Neuronal stem cell (in vitro differentiated cells): Measurements from ENCODE around the gene CACNA1H.
A peak's percentile ranks its signal among the peaks of the same experiment; 100 is the strongest.

Experiments
- DNase-seq: peaks from one replicate; pipeline ENCODE4 v3.0.0-alpha.2; 2013; ENCODE audit warnings: low spot score
- H2AFZ ChIP-seq: one replicate; pipeline ENCODE4 v1.6.1; 2013; ENCODE audit warnings: mild to moderate bottlenecking, low read length, inconsistent platforms
- H2AK5ac ChIP-seq: 2 replicates; pipeline ENCODE4 v1.6.1; 2013; ENCODE audit warnings: low read depth, mild to moderate bottlenecking, inconsistent platforms, low read length, moderate library complexity, mixed read lengths
- H2BK120ac ChIP-seq: 2 replicates; pipeline ENCODE4 v1.6.1; 2013; ENCODE audit warnings: low read depth, mild to moderate bottlenecking, inconsistent platforms, low read length, moderate library complexity, mixed read lengths
- H2BK12ac ChIP-seq: one replicate; pipeline ENCODE4 v1.6.1; 2013; ENCODE audit warnings: low read length, inconsistent platforms
- H2BK15ac ChIP-seq: 2 replicates; pipeline ENCODE4 v1.6.1; 2013; ENCODE audit warnings: mild to moderate bottlenecking, low read length, inconsistent platforms, mixed read lengths
- H2BK5ac ChIP-seq: one replicate; pipeline ENCODE4 v1.6.1; 2013; ENCODE audit warnings: inconsistent platforms, mild to moderate bottlenecking, low read length, moderate library complexity
- H3K14ac ChIP-seq: one replicate; pipeline ENCODE4 v1.6.1; 2013; ENCODE audit warnings: low read length, inconsistent platforms
- H3K18ac ChIP-seq: 2 replicates; pipeline ENCODE4 v1.6.1; 2013; ENCODE audit warnings: low read length, inconsistent platforms
- H3K23ac ChIP-seq: 2 replicates; pipeline ENCODE4 v1.6.1; 2013; ENCODE audit warnings: low read depth, mild to moderate bottlenecking, mixed read lengths, low read length, inconsistent platforms; ENCODE audit not compliant: poor library complexity
- H3K27ac ChIP-seq: replicated peaks from 3 replicates; pipeline ENCODE4 v1.5.1; 2013; ENCODE audit warnings: low read length, inconsistent platforms
- H3K27me3 ChIP-seq, 3 experiments: 2 replicates each; pipeline ENCODE4 v1.6.1; 2013; ENCODE audit warnings: low read length in 3 of 3, mild to moderate bottlenecking in 2 of 3, inconsistent platforms in 1 of 3, low read depth in 1 of 3, mixed read lengths in 1 of 3, moderate library complexity in 1 of 3; ENCODE audit not compliant: control insufficient read depth in 3 of 3, insufficient read depth in 3 of 3
- H3K36me3 ChIP-seq, 2 donors: replicated peaks in 1 of 2; 2 replicates each; pipeline ENCODE4 v1.6.1; 2013; ENCODE audit warnings: low read length in 2 of 2; ENCODE audit not compliant: control insufficient read depth in 2 of 2, insufficient read depth in 2 of 2
- H3K4ac ChIP-seq: 2 replicates; pipeline ENCODE4 v1.6.1; 2013; ENCODE audit warnings: inconsistent platforms, mild to moderate bottlenecking, low read length, moderate library complexity
- H3K4me1 ChIP-seq, 2 donors: 1 replicate in 1 of 2; 2 replicates in 1 of 2; pipeline ENCODE4 v1.6.1; 2013; ENCODE audit warnings: low read length in 2 of 2, low read depth in 1 of 2; ENCODE audit not compliant: control insufficient read depth in 2 of 2, insufficient read depth in 1 of 2
- H3K4me2 ChIP-seq: one replicate; pipeline ENCODE4 v1.6.1; 2013; ENCODE audit warnings: mild to moderate bottlenecking, low read length, inconsistent platforms; ENCODE audit not compliant: insufficient read depth, poor library complexity, severe bottlenecking
- H3K4me3 ChIP-seq, 2 donors: 2 replicates each; pipeline ENCODE4 v1.5.1; 2013; ENCODE audit warnings: low read length in 2 of 2, mild to moderate bottlenecking in 2 of 2, inconsistent platforms in 1 of 2, moderate library complexity in 1 of 2
- H3K79me1 ChIP-seq: one replicate; pipeline ENCODE4 v1.6.1; 2013; ENCODE audit warnings: low read depth, mild to moderate bottlenecking, inconsistent platforms, low read length, moderate library complexity
- H3K9ac ChIP-seq: one replicate; pipeline ENCODE4 v1.6.1; 2013; ENCODE audit warnings: mild to moderate bottlenecking, low read depth, low read length, inconsistent platforms; ENCODE audit not compliant: poor library complexity
- H3K9me3 ChIP-seq, 2 donors: replicated peaks in 1 of 2; 2 replicates each; pipeline versions ENCODE3 to v1.6.1; 2013; ENCODE audit warnings: low read length in 2 of 2, mild to moderate bottlenecking in 2 of 2, inconsistent platforms in 1 of 2, low read depth in 1 of 2, mixed read lengths in 1 of 2, moderate library complexity in 1 of 2; ENCODE audit not compliant: control insufficient read depth in 2 of 2, insufficient read depth in 1 of 2
- H4K8ac ChIP-seq: one replicate; pipeline ENCODE4 v1.6.1; 2013; ENCODE audit warnings: low read depth, mild to moderate bottlenecking, inconsistent platforms, low read length, moderate library complexity
- H4K91ac ChIP-seq: one replicate; pipeline ENCODE4 v1.6.1; 2013; ENCODE audit warnings: low read length, low read depth, mild to moderate bottlenecking, inconsistent platforms; ENCODE audit not compliant: poor library complexity
- WGBS, 2 donors: extraction: QIAGEN DNeasy Blood & Tissue Kit; methylation state at CpG; one replicate each; pipeline ENCODE4 v1.1.7; 2013; ENCODE audit warnings: missing lambda C conversion rate in 2 of 2, mixed read lengths in 1 of 2; ENCODE audit not compliant: insufficient read length in 2 of 2, insufficient replicate concordance in 1 of 2; ENCODE audit errors: extremely low coverage in 2 of 2; 5-methylcytosine and 5-hydroxymethylcytosine counted together

The CACNA1H gene

GRCh38 chr16:1194665-1195392 is 41.9 kb downstream of the CACNA1H start:
- Histone ChIP-seq H4K91ac (no peak overlapping the region), H4K8ac (no peak overlapping the region), H3K23ac (peak overlapping the region; percentile 20), H2BK15ac (no peak overlapping the region), H2BK12ac (no peak overlapping the region), H3K4me1 (peaks cover 6 to 9% of the 10 kb centered on the region in 2 donors), H2BK5ac (peak overlapping the region; percentile 88), H3K36me3 (peaks cover 0 to under 1% of the 10 kb centered on the region in 2 donors), H3K14ac (no peak overlapping the region), H3K4ac (no peak overlapping the region), H3K18ac (peak overlapping the region; percentile 71), H3K9me3 (no peaks in the 10 kb centered on the region), H2BK120ac (no peak overlapping the region), H3K9ac (no peak overlapping the region), H2AFZ (no peak overlapping the region), H3K27ac (no peak overlapping the region), H3K4me2 (no peak overlapping the region), H3K27me3 (no peaks in the 10 kb centered on the region), H3K4me3 (no peak overlapping the region), H2AK5ac (no peak overlapping the region), H3K79me1 (peaks cover 28% of the 10 kb centered on the region)
- DNase-seq: no peak
- WGBS, 2 donors: no CpG with 5 or more reads among the region's 61 CpGs

- H3K27me3 ChIP-seq: no peaks in the 10 kb centered on the region
- H2BK5ac ChIP-seq: no peak overlapping the region
- H3K4ac ChIP-seq: no peak overlapping the region
- H4K8ac ChIP-seq: no peak overlapping the region
- H3K27ac ChIP-seq: no peak overlapping the region
- no peak overlapping the region for H2BK120ac ChIP-seq
- peaks cover 25% of the 10 kb centered on the region for H3K79me1 ChIP-seq
- no peak overlapping the region for H2BK12ac ChIP-seq
- WGBS, 2 donors: no CpG with 5 or more reads among the region's 14 CpGs
- no peak overlapping the region for H2AFZ ChIP-seq
- H3K23ac ChIP-seq: no peak overlapping the region
- H3K14ac ChIP-seq: no peak overlapping the region
- H4K91ac ChIP-seq: no peak overlapping the region
- H2BK15ac ChIP-seq: no peak overlapping the region
- no peak for DNase-seq
- peaks cover 6 to 9% of the 10 kb centered on the region in 2 donors for H3K4me1 ChIP-seq
- H3K36me3 ChIP-seq: peaks cover 0 to 5% of the 10 kb centered on the region in 2 donors
- H2AK5ac ChIP-seq: no peak overlapping the region
- H3K4me2 ChIP-seq: no peak overlapping the region
- H3K9me3 ChIP-seq: no peaks in the 10 kb centered on the region
- H3K4me3 ChIP-seq: no peak overlapping the region
- no peak overlapping the region for H3K18ac ChIP-seq
- H3K9ac ChIP-seq: no peak overlapping the region
Observed at GRCh38 chr16:1195393-1195666, 42.4 kb downstream of the CACNA1H start.

DNA sequence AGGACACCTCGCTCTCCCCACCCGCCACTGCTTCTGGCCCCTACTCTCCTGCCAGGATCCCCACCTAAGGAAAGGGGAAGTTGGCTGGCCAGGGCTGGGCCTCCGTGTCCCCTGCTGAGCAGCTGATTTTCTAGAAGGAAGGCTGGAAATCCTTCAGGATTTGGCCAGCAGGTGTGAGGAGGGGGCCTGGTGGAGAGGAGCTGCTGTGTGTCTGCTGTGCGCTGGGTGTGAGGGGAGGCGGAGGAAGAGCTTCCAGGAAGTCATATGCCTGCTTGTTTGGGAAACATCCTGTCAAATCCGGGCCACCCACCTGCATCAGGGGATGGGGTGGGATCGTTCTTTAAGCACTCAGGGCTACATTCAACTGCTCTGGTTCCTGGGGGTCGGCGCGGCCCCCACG is 43.6 kb downstream of the CACNA1H start:
- H2BK120ac ChIP-seq: no peak overlapping the region
- H2AFZ ChIP-seq: no peak overlapping the region
- H3K27ac ChIP-seq: no peak overlapping the region
- no peaks in the 10 kb centered on the region for H3K27me3 ChIP-seq
- H2BK5ac ChIP-seq: no peak overlapping the region
- no peak for DNase-seq
- H3K9ac ChIP-seq: no peak overlapping the region
- peak overlapping the region; percentile 93 for H3K23ac ChIP-seq
- H3K14ac ChIP-seq: no peak overlapping the region
- H3K79me1 ChIP-seq: peaks cover 20% of the 10 kb centered on the region
- H2BK12ac ChIP-seq: no peak overlapping the region
- no peak overlapping the region for H2BK15ac ChIP-seq
- no peak overlapping the region for H4K8ac ChIP-seq
- H4K91ac ChIP-seq: no peak overlapping the region
- no peak overlapping the region for H3K4ac ChIP-seq
- no peak overlapping the region for H3K18ac ChIP-seq
- H3K4me2 ChIP-seq: no peak overlapping the region
- no peaks in the 10 kb centered on the region for H3K9me3 ChIP-seq
- peak overlapping the region; percentile 43 for H2AK5ac ChIP-seq
- peaks cover 6 to 9% of the 10 kb centered on the region in 2 donors for H3K4me1 ChIP-seq
- H3K36me3 ChIP-seq: peaks cover 0 to 7% of the 10 kb centered on the region in 2 donors
- WGBS, 2 donors: no CpG with 5 or more reads among the region's 11 CpGs
- H3K4me3 ChIP-seq: no peak overlapping the region

GRCh38 chr16:1197237-1197866 is 44.4 kb downstream of the CACNA1H start:
- no peak overlapping the region for H2AFZ ChIP-seq
- H3K18ac ChIP-seq: no peak overlapping the region
- no peak overlapping the region for H2BK5ac ChIP-seq
- H4K8ac ChIP-seq: no peak overlapping the region
- no peak overlapping the region for H3K27ac ChIP-seq
- peaks cover 0 to 14% of the 10 kb centered on the region in 2 donors for H3K36me3 ChIP-seq
- peak overlapping the region; percentile 93 for H3K23ac ChIP-seq
- H3K4ac ChIP-seq: no peak overlapping the region
- no peak overlapping the region for H2AK5ac ChIP-seq
- DNase-seq: no peak
- no peak overlapping the region for H3K4me2 ChIP-seq
- H2BK15ac ChIP-seq: no peak overlapping the region
- peak overlapping the region; percentile 38 for H3K14ac ChIP-seq
- no peaks in the 10 kb centered on the region for H3K9me3 ChIP-seq
- no peak overlapping the region for H4K91ac ChIP-seq
- H2BK12ac ChIP-seq: no peak overlapping the region
- WGBS, 2 donors: no CpG with 5 or more reads among the region's 19 CpGs
- H3K79me1 ChIP-seq: peaks cover 20% of the 10 kb centered on the region
- H3K4me1 ChIP-seq: peaks cover 6 to 9% of the 10 kb centered on the region in 2 donors
- H3K27me3 ChIP-seq: no peaks in the 10 kb centered on the region
- no peak overlapping the region for H3K4me3 ChIP-seq
- H2BK120ac ChIP-seq: no peak overlapping the region
- no peak overlapping the region for H3K9ac ChIP-seq
